Measurements from ENCODE around the gene CASKIN2. TPM values are rescaled to one million over a fixed set of nuclear protein-coding genes. Genes with fewer than 3 reads are reported as not detected.
A peak's percentile ranks its signal among the peaks of the same experiment; 100 is the strongest.

CASKIN2 gene
- total RNA-seq, 2 donors from 2014 or later = 0.33 to 0.98 TPM

GRCh38 chr17:75511610-75512575 lies 3.4 kb downstream of the CASKIN2 start:
- Mint-ChIP-seq H3K27ac (no peak overlapping the region), H3K4me1 (ENCODE audit: low read depth in 2 of 2) (peaks cover 0 to under 1% of the 10 kb centered on the region in 2 donors), H3K27me3 (no peaks in the 10 kb centered on the region), H3K9me3 (no peaks in the 10 kb centered on the region), H3K36me3 (no peaks in the 10 kb centered on the region), H3K4me3 (no peak overlapping the region)
- DNase-seq (ENCODE audit: low spot score) (no peak), ATAC-seq (no peak)

GRCh38 chr17:75511270-75511609 lies 4.1 kb downstream of the CASKIN2 start:
- H3K36me3 Mint-ChIP-seq = no peaks in the 10 kb centered on the region
- no peaks in the 10 kb centered on the region for H3K9me3 Mint-ChIP-seq
- ATAC-seq (no peak), DNase-seq (ENCODE audit: low spot score) (no peak)
- no peak overlapping the region for H3K4me3 Mint-ChIP-seq
- no peak overlapping the region for H3K27ac Mint-ChIP-seq
- no peaks in the 10 kb centered on the region for H3K4me1 Mint-ChIP-seq (ENCODE audit: low read depth in 2 of 2)
- H3K27me3 Mint-ChIP-seq = no peaks in the 10 kb centered on the region

- Mint-ChIP-seq H3K27me3 (no peaks in the 10 kb centered on the region), H3K27ac (no peak overlapping the region), H3K36me3 (no peaks in the 10 kb centered on the region), H3K9me3 (no peaks in the 10 kb centered on the region), H3K4me3 (no peak overlapping the region), H3K4me1 (ENCODE audit: low read depth in 2 of 2) (no peaks in the 10 kb centered on the region)
- no peak for ATAC-seq
- DNase-seq (ENCODE audit: low spot score) = no peak
These were observed 5.6 kb downstream of the CASKIN2 start for GRCh38 chr17:75509528-75510258.

GRCh38 chr17:75508931-75509361 lies 6.4 kb downstream of the CASKIN2 start:
- H3K9me3 Mint-ChIP-seq = no peaks in the 10 kb centered on the region
- no peaks in the 10 kb centered on the region for H3K36me3 Mint-ChIP-seq
- no peak for ATAC-seq
- no peaks in the 10 kb centered on the region for H3K27me3 Mint-ChIP-seq
- H3K4me3 Mint-ChIP-seq = no peak overlapping the region
- H3K27ac Mint-ChIP-seq = no peak overlapping the region
- peaks cover 0 to 3% of the 10 kb centered on the region in 2 donors for H3K4me1 Mint-ChIP-seq (ENCODE audit: low read depth in 2 of 2)
- no peak for DNase-seq (ENCODE audit: low spot score)

GRCh38 chr17:75507733-75508719 lies 7.3 kb downstream of the CASKIN2 start:
- Mint-ChIP-seq H3K4me3 (no peak overlapping the region), H3K9me3 (no peaks in the 10 kb centered on the region), H3K27me3 (no peaks in the 10 kb centered on the region), H3K4me1 (ENCODE audit: low read depth in 2 of 2) (peaks cover 0 to 3% of the 10 kb centered on the region in 2 donors), H3K27ac (no peak overlapping the region), H3K36me3 (no peaks in the 10 kb centered on the region)
- no peak for DNase-seq (ENCODE audit: low spot score)
- no peak for ATAC-seq

- no peak for DNase-seq (ENCODE audit: low spot score)
- Mint-ChIP-seq H3K4me3 (no peak overlapping the region), H3K36me3 (no peaks in the 10 kb centered on the region), H3K27ac (no peak overlapping the region), H3K27me3 (no peaks in the 10 kb centered on the region), H3K9me3 (no peaks in the 10 kb centered on the region), H3K4me1 (ENCODE audit: low read depth in 2 of 2) (peaks cover 0 to 3% of the 10 kb centered on the region in 2 donors)
- ATAC-seq = no peak
These were observed 8.4 kb downstream of the CASKIN2 start for GRCh38 chr17:75506888-75507287.

- H3K36me3 Mint-ChIP-seq = no peaks in the 10 kb centered on the region
- H3K27me3 Mint-ChIP-seq = no peaks in the 10 kb centered on the region
- H3K4me1 Mint-ChIP-seq (ENCODE audit: low read depth in 2 of 2) = peaks cover 0 to 3% of the 10 kb centered on the region in 2 donors
- no peak overlapping the region for H3K4me3 Mint-ChIP-seq
- H3K27ac Mint-ChIP-seq = no peak overlapping the region
- ATAC-seq (no peak), DNase-seq (ENCODE audit: low spot score) (no peak)
- H3K9me3 Mint-ChIP-seq = no peaks in the 10 kb centered on the region
These were observed 9.2 kb downstream of the CASKIN2 start for GRCh38 chr17:75506134-75506533.

- DNase-seq (ENCODE audit: low spot score) (no peak), ATAC-seq (no peak)
- Mint-ChIP-seq H3K9me3 (no peaks in the 10 kb centered on the region), H3K4me1 (ENCODE audit: low read depth in 2 of 2) (peaks cover 0 to 3% of the 10 kb centered on the region in 2 donors), H3K36me3 (no peaks in the 10 kb centered on the region), H3K4me3 (no peak overlapping the region), H3K27me3 (no peaks in the 10 kb centered on the region), H3K27ac (no peak overlapping the region)
These were observed 9.7 kb downstream of the CASKIN2 start for GRCh38 chr17:75505640-75506039.

GRCh38 chr17:75505152-75505409 lies 10.3 kb downstream of the CASKIN2 start:
- H3K36me3 Mint-ChIP-seq = no peaks in the 10 kb centered on the region
- no peaks in the 10 kb centered on the region for H3K9me3 Mint-ChIP-seq
- no peak for DNase-seq (ENCODE audit: low spot score)
- peaks cover 0 to 3% of the 10 kb centered on the region in 2 donors for H3K4me1 Mint-ChIP-seq (ENCODE audit: low read depth in 2 of 2)
- no peak for ATAC-seq
- no peaks in the 10 kb centered on the region for H3K27me3 Mint-ChIP-seq
- no peak overlapping the region for H3K4me3 Mint-ChIP-seq
- H3K27ac Mint-ChIP-seq = no peak overlapping the region

GRCh38 chr17:75504347-75505151 lies 10.8 kb downstream of the CASKIN2 start:
- H3K4me1 Mint-ChIP-seq (ENCODE audit: low read depth in 2 of 2) = peaks cover 0 to 3% of the 10 kb centered on the region in 2 donors
- ATAC-seq (peak; percentile 44 to 73), DNase-seq (ENCODE audit: low spot score) (no peak)
- no peaks in the 10 kb centered on the region for H3K27me3 Mint-ChIP-seq
- H3K36me3 Mint-ChIP-seq = no peaks in the 10 kb centered on the region
- no peak overlapping the region for H3K4me3 Mint-ChIP-seq
- H3K27ac Mint-ChIP-seq = no peak overlapping the region
- no peaks in the 10 kb centered on the region for H3K9me3 Mint-ChIP-seq

GRCh38 chr17:75503976-75504346 lies 11.4 kb downstream of the CASKIN2 start:
- peaks cover 0 to 3% of the 10 kb centered on the region in 2 donors for H3K4me1 Mint-ChIP-seq (ENCODE audit: low read depth in 2 of 2)
- H3K9me3 Mint-ChIP-seq = no peaks in the 10 kb centered on the region
- DNase-seq (ENCODE audit: low spot score) = no peak
- H3K4me3 Mint-ChIP-seq = no peak overlapping the region
- H3K27ac Mint-ChIP-seq = no peak overlapping the region
- peak; percentile 12 to 24 for ATAC-seq
- H3K27me3 Mint-ChIP-seq = no peaks in the 10 kb centered on the region
- H3K36me3 Mint-ChIP-seq = no peaks in the 10 kb centered on the region

- no peak for DNase-seq (ENCODE audit: low spot score)
- ATAC-seq = no peak
- Mint-ChIP-seq H3K27me3 (no peaks in the 10 kb centered on the region), H3K36me3 (no peaks in the 10 kb centered on the region), H3K4me1 (ENCODE audit: low read depth in 2 of 2) (peaks cover 0 to 3% of the 10 kb centered on the region in 2 donors), H3K27ac (no peak overlapping the region), H3K9me3 (no peaks in the 10 kb centered on the region), H3K4me3 (no peak overlapping the region)
These were observed 11.9 kb downstream of the CASKIN2 start for GRCh38 chr17:75503337-75503950.

All from natural killer cell treated with Interleukin-12 subunit alpha and Interleukin-12 subunit beta and Interleukin-15 and Interleukin-18, amount 100 ng/mL, for 72 hours (primary cell).